ENCODE results near the gene ZNF200. TPM values are rescaled to one million over a fixed set of nuclear protein-coding genes. Genes with fewer than 3 reads are reported as not detected.

The ZNF200 gene
- polyA plus RNA-seq, 1 experiment: 4.0 TPM

GRCh38 chr16:3189869-3190268 is 45.1 kb downstream of the ZNF200 start:
- CTCF ChIA-PET: no interaction called here
- DNase-seq (ENCODE audit: low read depth): no peak
- POLR2A ChIA-PET: no interaction called here
- no peak for TF ChIP-seq CTCF (IDR thresholded peaks at IDR 0.05; ENCODE audit: insufficient read depth, low read depth, low read length)
- H3K27me3 ChIP-seq (ENCODE audit: control insufficient read depth, insufficient read depth, low read length): no peaks in the 10 kb centered on the region
- peak overlapping the region; percentile 51 for H3K4me3 ChIP-seq (ENCODE audit: low read depth, low read length)
- H3K36me3 ChIP-seq (ENCODE audit: control insufficient read depth, insufficient read depth, low read length): no peaks in the 10 kb centered on the region

GRCh38 chr16:3188925-3189825 is 45.8 kb downstream of the ZNF200 start:
- ChIA-PET POLR2A (no interaction called here), CTCF (interaction anchor here (0.5 to 1.0 kb wide), 2 partner anchors 21 to 32 kb away, joined by 3 read pairs; no protein-coding TSS in a partner anchor)
- no peaks in the 10 kb centered on the region for H3K27me3 ChIP-seq (ENCODE audit: control insufficient read depth, insufficient read depth, low read length)
- no peaks in the 10 kb centered on the region for H3K36me3 ChIP-seq (ENCODE audit: control insufficient read depth, insufficient read depth, low read length)
- peak overlapping the region; percentile 51 for H3K4me3 ChIP-seq (ENCODE audit: low read depth, low read length)
- TF ChIP-seq CTCF (IDR thresholded peaks at IDR 0.05; ENCODE audit: insufficient read depth, low read depth, low read length): no peak
- no peak for DNase-seq (ENCODE audit: low read depth)

DNA sequence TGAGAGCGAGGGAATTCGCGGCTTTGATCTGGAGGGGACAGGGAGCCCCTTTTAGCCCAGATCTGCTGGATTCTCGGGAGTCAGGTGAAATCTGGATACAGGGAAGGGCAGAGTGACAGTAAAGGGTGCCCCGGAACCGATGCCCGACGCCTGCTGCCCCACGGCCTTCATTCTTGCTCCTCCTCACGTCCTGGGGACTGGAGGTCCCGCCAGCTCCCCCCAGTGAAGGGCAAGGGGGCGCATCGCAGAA is 46.4 kb downstream of the ZNF200 start:
- DNase-seq (ENCODE audit: low read depth): no peak
- Histone ChIP-seq H3K4me3 (ENCODE audit: low read depth, low read length) (peak overlapping the region; percentile 51), H3K36me3 (ENCODE audit: control insufficient read depth, insufficient read depth, low read length) (no peaks in the 10 kb centered on the region), H3K27me3 (ENCODE audit: control insufficient read depth, insufficient read depth, low read length) (no peaks in the 10 kb centered on the region)
- POLR2A ChIA-PET: no interaction called here
- CTCF ChIA-PET: interaction anchor here (0.5 to 1.0 kb wide), 2 partner anchors 21 to 32 kb away, joined by 3 read pairs; no protein-coding TSS in a partner anchor
- TF ChIP-seq CTCF (IDR thresholded peaks at IDR 0.05; ENCODE audit: insufficient read depth, low read depth, low read length): no peak

DNA sequence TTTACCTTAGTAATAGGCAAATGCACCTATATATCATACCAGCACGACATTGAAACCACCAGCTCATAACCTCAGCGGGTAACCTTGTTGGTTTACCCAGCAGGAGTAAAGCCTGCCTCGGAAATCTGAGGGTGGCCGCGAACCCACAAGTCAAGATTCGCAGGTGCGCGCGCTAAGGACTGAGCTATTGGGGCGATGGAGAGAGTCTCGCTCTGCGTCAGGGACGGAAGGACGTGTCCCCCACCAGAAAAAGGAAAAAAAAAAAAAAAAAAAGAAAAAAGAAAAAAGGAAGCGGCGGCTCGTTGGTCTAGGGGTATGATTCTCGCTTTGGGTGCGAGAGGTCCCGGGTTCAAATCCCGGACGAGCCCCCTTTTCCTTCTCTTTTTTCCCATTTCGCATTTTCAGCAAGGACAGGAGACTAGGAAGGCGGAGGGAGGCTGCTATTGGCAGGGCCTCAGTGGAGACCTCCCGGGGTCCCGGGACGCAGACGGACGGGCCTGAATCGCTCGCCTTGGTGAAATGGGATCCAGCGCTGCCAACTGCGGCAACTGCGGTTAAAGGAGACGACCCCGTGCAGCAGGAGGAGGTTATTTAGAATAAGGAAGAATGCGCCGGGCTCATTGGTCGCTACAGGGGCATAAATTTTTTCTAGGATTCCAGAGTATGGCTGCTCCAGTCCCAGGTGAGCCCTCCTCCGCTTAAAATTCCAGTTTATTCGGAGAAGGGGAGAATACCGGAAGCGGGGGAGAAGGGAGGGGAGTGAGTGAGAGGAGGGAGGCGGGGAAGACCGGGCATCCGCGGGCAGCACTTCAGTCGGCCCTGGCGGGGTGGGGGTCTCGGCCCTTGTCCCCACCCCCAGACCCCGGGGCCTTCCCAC is 46.9 kb downstream of the ZNF200 start, which contains the start of gene OR1F1:
Gene OR1F1, plus strand, starts transcription at position 407 of the 877 bp plus-strand sequence.
- peak within 1 kb of the TSS; percentile 51 for H3K4me3 ChIP-seq (ENCODE audit: low read depth, low read length)
- ChIA-PET POLR2A (no interaction called here), CTCF (interaction anchor here (1.0 to 1.4 kb wide), 2 partner anchors 31 to 36 kb away, joined by 3 read pairs; no protein-coding TSS in a partner anchor)
- no peak for DNase-seq (ENCODE audit: low read depth)
- H3K27me3 ChIP-seq (ENCODE audit: control insufficient read depth, insufficient read depth, low read length): no peaks in the 10 kb centered on the region
- H3K36me3 ChIP-seq (ENCODE audit: control insufficient read depth, insufficient read depth, low read length): no peaks in the 10 kb centered on the region
- TF ChIP-seq CTCF (IDR thresholded peaks at IDR 0.05; ENCODE audit: insufficient read depth, low read depth, low read length): no peak
